Caco-2 (cell line): ENCODE results near the gene HES6. TPM values are rescaled to one million over a fixed set of nuclear protein-coding genes. Genes with fewer than 3 reads are reported as not detected.

Experiments used
- BruUV-seq: library from RNA; stranded (reverse); fragments of 400-500 nt; replicated peaks from 2 replicates; lab custom pipeline; 2021; lab: Mats Ljungman, UMichigan
- CTCF ChIA-PET: fragments of 300-600 bp; sonication (Branson Sonifier 250); formaldehyde crosslinking; loops from one replicate; lab custom pipeline; 2022; ENCODE audit warnings: antibody characterized with exemption; lab: Charles Lee
- POLR2A ChIA-PET: fragments of 300-600 bp; sonication (Branson Sonifier 250); formaldehyde crosslinking; loops from one replicate; lab custom pipeline; 2022; ENCODE audit warnings: antibody characterized with exemption; lab: Charles Lee
- DNase-seq, 2 experiments: peaks; one replicate each; pipeline versions ENCODE4 v3.0.0 to v3.0.0-alpha.2; 2020 to 2022
- H3K27me3 ChIP-seq: replicated peaks from 2 replicates; pipeline ENCODE4 v1.6.0; 2011; ENCODE audit warnings: low read length; ENCODE audit not compliant: control insufficient read depth, insufficient read depth
- H3K36me3 ChIP-seq: 2 replicates; pipeline ENCODE4 v1.5.1; 2011; ENCODE audit warnings: low read length; ENCODE audit not compliant: control insufficient read depth, insufficient read depth
- H3K4me1 ChIP-seq: fragments of 250-450 bp; sonication (Bioruptor Pico); 2 replicates; pipeline ENCODE4 v1.5.1; 2020; ENCODE audit warnings: mild to moderate bottlenecking
- H3K4me3 ChIP-seq: 2 replicates; pipeline ENCODE4 v1.5.1; 2011; ENCODE audit warnings: low read depth, mild to moderate bottlenecking, control low read depth, low read length
- H3K9me3 ChIP-seq: fragments of 250-450 bp; sonication (Bioruptor Pico); 2 replicates; pipeline ENCODE4 v1.5.1; 2020; ENCODE audit warnings: mild to moderate bottlenecking, moderate library complexity
- H3K27ac Mint-ChIP-seq: one replicate; pipeline ENCODE4 v1.8.0; 2022; ENCODE audit warnings: mixed read lengths; ENCODE audit not compliant: unreplicated experiment
- H3K27me3 Mint-ChIP-seq: one replicate; pipeline ENCODE4 v1.8.0; 2022; ENCODE audit warnings: mixed read lengths; ENCODE audit not compliant: insufficient read depth, unreplicated experiment
- H3K36me3 Mint-ChIP-seq: one replicate; pipeline ENCODE4 v1.8.0; 2022; ENCODE audit warnings: mild to moderate bottlenecking, mixed read lengths; ENCODE audit not compliant: insufficient read depth, unreplicated experiment
- H3K4me1 Mint-ChIP-seq: one replicate; pipeline ENCODE4 v1.8.0; 2022; ENCODE audit warnings: low read depth, mixed read lengths; ENCODE audit not compliant: unreplicated experiment
- H3K4me3 Mint-ChIP-seq: one replicate; pipeline ENCODE4 v1.8.0; 2022; ENCODE audit warnings: mild to moderate bottlenecking, moderate library complexity, mixed read lengths; ENCODE audit not compliant: unreplicated experiment
- H3K9me3 Mint-ChIP-seq: one replicate; pipeline ENCODE4 v1.8.0; 2022; ENCODE audit warnings: mixed read lengths; ENCODE audit not compliant: unreplicated experiment
- intact Hi-C: fragments of 100-400 bp; cut with micrococcal nuclease; formaldehyde crosslinking; loops from one replicate; pipeline ENCODE4 v1.10.0; 2022; ENCODE audit not compliant: unreplicated experiment
- total RNA-seq: library from RNA; stranded (reverse); gene quantifications from 2 replicates; pipeline ENCODE4 v1.2.3, GENCODE V29; 2022
- TF ChIP-seq, protein P1 (sequence below), 2 experiments: fragments of 200-600 bp in 1 of 2; IDR thresholded peaks; 1 replicate in 1 of 2; 2 replicates in 1 of 2; pipeline versions ENCODE4 v1.5.1 to v1.8.0; 2011 to 2022; ENCODE audit warnings: antibody characterized with exemption in 1 of 2, control low read depth in 1 of 2, inconsistent platforms in 1 of 2, low read depth in 1 of 2, low read length in 1 of 2, mild to moderate bottlenecking in 1 of 2, moderate library complexity in 1 of 2; ENCODE audit not compliant: insufficient read depth in 1 of 2, severe bottlenecking in 1 of 2, unreplicated experiment in 1 of 2

The HES6 gene
- total RNA-seq, 1 experiment from 2014 or later, result 22.1 TPM

DNA sequence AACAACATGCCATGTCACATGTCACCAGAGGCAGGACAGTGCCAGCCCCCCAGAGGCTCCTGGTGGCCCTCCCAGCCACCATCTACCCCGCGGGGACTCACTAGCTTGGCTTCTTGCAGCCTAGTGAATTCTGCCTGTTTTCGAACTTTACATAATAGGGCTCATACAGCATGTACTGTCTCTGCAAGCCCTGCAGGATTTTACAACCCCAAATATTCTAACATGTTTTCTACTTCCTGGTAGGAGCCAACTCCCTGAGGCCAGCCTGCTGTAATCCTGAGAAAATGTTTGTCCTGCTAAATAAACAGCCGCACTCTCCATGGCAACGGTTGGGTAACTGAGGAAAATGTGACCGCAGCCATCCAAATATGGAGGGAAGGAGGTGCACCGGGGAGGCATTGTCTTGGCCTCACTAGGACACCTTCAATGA is 45.8 kb upstream of the HES6 start:
- TF ChIP-seq, protein P1, sequence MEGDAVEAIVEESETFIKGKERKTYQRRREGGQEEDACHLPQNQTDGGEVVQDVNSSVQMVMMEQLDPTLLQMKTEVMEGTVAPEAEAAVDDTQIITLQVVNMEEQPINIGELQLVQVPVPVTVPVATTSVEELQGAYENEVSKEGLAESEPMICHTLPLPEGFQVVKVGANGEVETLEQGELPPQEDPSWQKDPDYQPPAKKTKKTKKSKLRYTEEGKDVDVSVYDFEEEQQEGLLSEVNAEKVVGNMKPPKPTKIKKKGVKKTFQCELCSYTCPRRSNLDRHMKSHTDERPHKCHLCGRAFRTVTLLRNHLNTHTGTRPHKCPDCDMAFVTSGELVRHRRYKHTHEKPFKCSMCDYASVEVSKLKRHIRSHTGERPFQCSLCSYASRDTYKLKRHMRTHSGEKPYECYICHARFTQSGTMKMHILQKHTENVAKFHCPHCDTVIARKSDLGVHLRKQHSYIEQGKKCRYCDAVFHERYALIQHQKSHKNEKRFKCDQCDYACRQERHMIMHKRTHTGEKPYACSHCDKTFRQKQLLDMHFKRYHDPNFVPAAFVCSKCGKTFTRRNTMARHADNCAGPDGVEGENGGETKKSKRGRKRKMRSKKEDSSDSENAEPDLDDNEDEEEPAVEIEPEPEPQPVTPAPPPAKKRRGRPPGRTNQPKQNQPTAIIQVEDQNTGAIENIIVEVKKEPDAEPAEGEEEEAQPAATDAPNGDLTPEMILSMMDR (IDR thresholded peaks at IDR 0.05; ENCODE audit: insufficient read depth in 1 of 2, low read depth in 1 of 2, low read length in 1 of 2, severe bottlenecking in 1 of 2, unreplicated experiment in 1 of 2), result no peak
- CTCF ChIA-PET, result interaction anchor here (0.6 to 2.2 kb wide), 2 partner anchors 22 to 138 kb away, joined by 3 to 7 read pairs; no protein-coding TSS in a partner anchor
- H3K36me3 ChIP-seq, result no peaks in the 10 kb centered on the region
- H3K4me3 ChIP-seq, result peak overlapping the region; percentile 3; the same call in 1 of the 2 replicates
- H3K27ac Mint-ChIP-seq, result peak overlapping the region; percentile 91
- no peaks in the 10 kb centered on the region for H3K9me3 ChIP-seq
- no TSS peak for BruUV-seq
- H3K4me3 Mint-ChIP-seq, result peak overlapping the region; percentile 47
- no peaks in the 10 kb centered on the region for H3K27me3 Mint-ChIP-seq
- H3K4me1 ChIP-seq, result peaks cover 33% of the 10 kb centered on the region
- H3K4me1 Mint-ChIP-seq, result peaks cover 9% of the 10 kb centered on the region
- POLR2A ChIA-PET, result interaction anchor here (0.6 to 1.6 kb wide), 4 partner anchors 11 to 810 kb away, joined by 3 to 6 read pairs (median 4); no protein-coding TSS in a partner anchor
- DNase-seq, result peak; percentile 82 to 88
- intact Hi-C loops, result loop anchor here (1.0 kb wide), 1 partner anchor 14 kb away; no protein-coding TSS in a partner anchor
- H3K9me3 Mint-ChIP-seq, result peaks cover 3% of the 10 kb centered on the region
- no peaks in the 10 kb centered on the region for H3K27me3 ChIP-seq
- peaks cover 24% of the 10 kb centered on the region for H3K36me3 Mint-ChIP-seq

DNA sequence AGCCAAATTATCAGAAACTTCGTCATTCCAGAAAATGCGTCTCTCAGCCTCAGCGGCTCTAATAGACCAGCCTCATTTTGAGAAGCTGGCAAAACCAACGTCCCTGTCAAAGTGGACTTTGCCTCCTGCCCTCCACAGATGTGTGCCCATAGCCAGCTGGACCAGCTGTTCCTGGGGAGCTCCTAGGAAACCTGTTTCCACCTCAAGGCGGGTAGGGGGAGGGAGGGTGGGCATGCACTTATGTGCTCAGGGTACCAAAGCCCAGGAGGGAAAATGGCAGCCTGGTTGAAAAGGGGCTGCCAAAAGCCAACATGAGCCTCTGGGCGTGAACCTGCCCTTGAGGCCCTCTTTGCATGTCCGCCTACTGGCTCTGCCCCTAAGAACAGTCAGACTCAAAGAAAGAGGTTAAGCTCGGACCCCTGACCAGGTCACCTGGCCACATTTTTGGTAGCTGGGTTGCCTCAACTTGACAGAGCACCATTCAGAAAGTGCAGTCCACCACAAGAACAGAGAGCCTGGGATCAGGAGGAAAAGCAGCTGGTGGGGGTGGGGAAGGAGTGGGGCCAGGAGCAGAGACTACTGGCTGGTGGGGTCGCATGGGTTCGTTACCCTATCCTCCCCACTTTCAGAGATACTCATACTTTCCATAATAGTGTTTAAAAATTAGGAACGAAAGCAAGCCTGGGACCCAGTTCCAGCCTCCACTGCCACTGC is 45.1 kb upstream of the HES6 start:
- ChIA-PET POLR2A (interaction anchor here (1.1 to 1.6 kb wide), 2 partner anchors 13 to 15 kb away, joined by 3 read pairs; no protein-coding TSS in a partner anchor), CTCF (interaction anchor here (2.2 kb wide), 1 partner anchor 22 kb away, joined by 7 read pairs; no protein-coding TSS in a partner anchor)
- Mint-ChIP-seq H3K4me1 (peaks cover 8% of the 10 kb centered on the region), H3K9me3 (peaks cover 10% of the 10 kb centered on the region), H3K36me3 (peaks cover 24% of the 10 kb centered on the region), H3K27me3 (no peaks in the 10 kb centered on the region), H3K4me3 (peak overlapping the region; percentile 47), H3K27ac (peak overlapping the region; percentile 91)
- H3K4me1 ChIP-seq, result peaks cover 40% of the 10 kb centered on the region
- TF ChIP-seq, protein P1 (IDR thresholded peaks at IDR 0.05; ENCODE audit: insufficient read depth in 1 of 2, low read depth in 1 of 2, low read length in 1 of 2, severe bottlenecking in 1 of 2, unreplicated experiment in 1 of 2), result no peak
- no peaks in the 10 kb centered on the region for H3K36me3 ChIP-seq
- intact Hi-C loops, result loop anchor here (1.0 kb wide), 1 partner anchor 14 kb away; no protein-coding TSS in a partner anchor
- DNase-seq, result no peak
- BruUV-seq, result no TSS peak
- H3K27me3 ChIP-seq, result no peaks in the 10 kb centered on the region
- no peaks in the 10 kb centered on the region for H3K9me3 ChIP-seq
- H3K4me3 ChIP-seq, result peak overlapping the region; percentile 3; the same call in 1 of the 2 replicates

DNA sequence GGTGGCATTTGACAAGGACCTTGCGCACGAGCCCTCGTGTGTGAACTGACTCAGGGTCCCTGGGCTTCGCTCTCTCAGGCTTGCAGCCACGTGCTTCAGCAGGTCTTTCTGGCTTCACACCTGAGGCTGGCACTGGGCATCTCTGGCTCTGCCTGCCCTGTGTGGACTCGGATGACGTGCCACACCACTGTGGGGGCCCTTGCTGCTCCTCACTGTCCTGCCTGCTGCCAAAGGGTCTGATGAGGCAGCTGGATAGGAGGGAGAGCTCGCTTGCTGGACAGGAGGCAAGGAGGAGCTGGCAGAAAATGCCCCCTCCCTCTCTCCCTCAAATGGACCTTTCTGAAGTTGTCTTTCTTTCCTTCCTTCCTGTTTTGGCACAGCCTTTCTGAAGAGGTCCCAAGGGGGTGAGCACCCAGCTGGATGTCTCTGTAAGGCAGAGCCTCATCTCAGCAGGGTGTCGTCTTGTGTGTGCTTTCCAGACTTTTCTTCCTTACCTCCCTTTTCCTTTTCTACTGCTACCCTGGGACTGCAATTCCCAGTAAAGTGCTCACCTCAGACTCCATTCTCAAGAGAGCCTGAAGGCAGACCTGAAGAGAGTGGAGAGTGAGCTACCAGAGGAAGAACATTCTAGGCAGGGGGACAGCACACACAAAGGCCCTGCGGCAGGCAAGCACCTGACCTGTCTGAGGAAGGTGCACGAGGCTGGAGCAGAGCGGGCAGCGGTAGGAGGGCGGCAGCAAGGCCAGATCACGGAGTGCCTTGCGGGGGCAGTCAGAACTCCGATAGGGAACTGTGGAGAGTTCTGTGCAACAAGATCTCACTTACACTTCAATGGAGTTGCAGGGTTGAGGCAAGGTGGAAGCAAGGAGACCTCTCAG is 43.3 kb upstream of the HES6 start:
- intact Hi-C loops, result no loop called here
- H3K4me3 Mint-ChIP-seq, result no peak overlapping the region
- H3K9me3 Mint-ChIP-seq, result peaks cover 10% of the 10 kb centered on the region
- H3K4me1 Mint-ChIP-seq, result peaks cover 8% of the 10 kb centered on the region
- ChIA-PET POLR2A (no interaction called here), CTCF (no interaction called here)
- Histone ChIP-seq H3K4me1 (peaks cover 40% of the 10 kb centered on the region), H3K27me3 (no peaks in the 10 kb centered on the region), H3K9me3 (no peaks in the 10 kb centered on the region), H3K4me3 (no peak overlapping the region), H3K36me3 (no peaks in the 10 kb centered on the region)
- no TSS peak for BruUV-seq
- no peak overlapping the region for H3K27ac Mint-ChIP-seq
- no peaks in the 10 kb centered on the region for H3K27me3 Mint-ChIP-seq
- peaks cover 13% of the 10 kb centered on the region for H3K36me3 Mint-ChIP-seq
- TF ChIP-seq, protein P1 (IDR thresholded peaks at IDR 0.05; ENCODE audit: insufficient read depth in 1 of 2, low read depth in 1 of 2, low read length in 1 of 2, severe bottlenecking in 1 of 2, unreplicated experiment in 1 of 2), result no peak
- no peak for DNase-seq
